Neuronal stem cell (in vitro differentiated cells): Measurements from ENCODE around the gene SPATC1L.

Source experiments
- DNase-seq: peaks from one replicate; pipeline ENCODE4 v3.0.0-alpha.2; 2013; ENCODE audit warnings: low spot score
- H2AFZ ChIP-seq: one replicate; pipeline ENCODE4 v1.6.1; 2013; ENCODE audit warnings: mild to moderate bottlenecking, low read length, inconsistent platforms
- H2AK5ac ChIP-seq: 2 replicates; pipeline ENCODE4 v1.6.1; 2013; ENCODE audit warnings: low read depth, mild to moderate bottlenecking, inconsistent platforms, low read length, moderate library complexity, mixed read lengths
- H2BK120ac ChIP-seq: 2 replicates; pipeline ENCODE4 v1.6.1; 2013; ENCODE audit warnings: low read depth, mild to moderate bottlenecking, inconsistent platforms, low read length, moderate library complexity, mixed read lengths
- H2BK12ac ChIP-seq: one replicate; pipeline ENCODE4 v1.6.1; 2013; ENCODE audit warnings: low read length, inconsistent platforms
- H2BK15ac ChIP-seq: 2 replicates; pipeline ENCODE4 v1.6.1; 2013; ENCODE audit warnings: mild to moderate bottlenecking, low read length, inconsistent platforms, mixed read lengths
- H2BK5ac ChIP-seq: one replicate; pipeline ENCODE4 v1.6.1; 2013; ENCODE audit warnings: inconsistent platforms, mild to moderate bottlenecking, low read length, moderate library complexity
- H3K14ac ChIP-seq: one replicate; pipeline ENCODE4 v1.6.1; 2013; ENCODE audit warnings: low read length, inconsistent platforms
- H3K18ac ChIP-seq: 2 replicates; pipeline ENCODE4 v1.6.1; 2013; ENCODE audit warnings: low read length, inconsistent platforms
- H3K23ac ChIP-seq: 2 replicates; pipeline ENCODE4 v1.6.1; 2013; ENCODE audit warnings: low read depth, mild to moderate bottlenecking, mixed read lengths, low read length, inconsistent platforms; ENCODE audit not compliant: poor library complexity
- H3K27ac ChIP-seq: replicated peaks from 3 replicates; pipeline ENCODE4 v1.5.1; 2013; ENCODE audit warnings: low read length, inconsistent platforms
- H3K27me3 ChIP-seq, 3 experiments: 2 replicates each; pipeline ENCODE4 v1.6.1; 2013; ENCODE audit warnings: low read length in 3 of 3, mild to moderate bottlenecking in 2 of 3, inconsistent platforms in 1 of 3, low read depth in 1 of 3, mixed read lengths in 1 of 3, moderate library complexity in 1 of 3; ENCODE audit not compliant: control insufficient read depth in 3 of 3, insufficient read depth in 3 of 3
- H3K36me3 ChIP-seq, 2 donors: replicated peaks in 1 of 2; 2 replicates each; pipeline ENCODE4 v1.6.1; 2013; ENCODE audit warnings: low read length in 2 of 2; ENCODE audit not compliant: control insufficient read depth in 2 of 2, insufficient read depth in 2 of 2
- H3K4ac ChIP-seq: 2 replicates; pipeline ENCODE4 v1.6.1; 2013; ENCODE audit warnings: inconsistent platforms, mild to moderate bottlenecking, low read length, moderate library complexity
- H3K4me1 ChIP-seq, 2 donors: 1 replicate in 1 of 2; 2 replicates in 1 of 2; pipeline ENCODE4 v1.6.1; 2013; ENCODE audit warnings: low read length in 2 of 2, low read depth in 1 of 2; ENCODE audit not compliant: control insufficient read depth in 2 of 2, insufficient read depth in 1 of 2
- H3K4me2 ChIP-seq: one replicate; pipeline ENCODE4 v1.6.1; 2013; ENCODE audit warnings: mild to moderate bottlenecking, low read length, inconsistent platforms; ENCODE audit not compliant: insufficient read depth, poor library complexity, severe bottlenecking
- H3K4me3 ChIP-seq, 2 donors: 2 replicates each; pipeline ENCODE4 v1.5.1; 2013; ENCODE audit warnings: low read length in 2 of 2, mild to moderate bottlenecking in 2 of 2, inconsistent platforms in 1 of 2, moderate library complexity in 1 of 2
- H3K79me1 ChIP-seq: one replicate; pipeline ENCODE4 v1.6.1; 2013; ENCODE audit warnings: low read depth, mild to moderate bottlenecking, inconsistent platforms, low read length, moderate library complexity
- H3K9ac ChIP-seq: one replicate; pipeline ENCODE4 v1.6.1; 2013; ENCODE audit warnings: mild to moderate bottlenecking, low read depth, low read length, inconsistent platforms; ENCODE audit not compliant: poor library complexity
- H3K9me3 ChIP-seq, 2 donors: replicated peaks in 1 of 2; 2 replicates each; pipeline versions ENCODE3 to v1.6.1; 2013; ENCODE audit warnings: low read length in 2 of 2, mild to moderate bottlenecking in 2 of 2, inconsistent platforms in 1 of 2, low read depth in 1 of 2, mixed read lengths in 1 of 2, moderate library complexity in 1 of 2; ENCODE audit not compliant: control insufficient read depth in 2 of 2, insufficient read depth in 1 of 2
- H4K8ac ChIP-seq: one replicate; pipeline ENCODE4 v1.6.1; 2013; ENCODE audit warnings: low read depth, mild to moderate bottlenecking, inconsistent platforms, low read length, moderate library complexity
- H4K91ac ChIP-seq: one replicate; pipeline ENCODE4 v1.6.1; 2013; ENCODE audit warnings: low read length, low read depth, mild to moderate bottlenecking, inconsistent platforms; ENCODE audit not compliant: poor library complexity
- WGBS, 2 donors: extraction: QIAGEN DNeasy Blood & Tissue Kit; methylation state at CpG; one replicate each; pipeline ENCODE4 v1.1.7; 2013; ENCODE audit warnings: missing lambda C conversion rate in 2 of 2, mixed read lengths in 1 of 2; ENCODE audit not compliant: insufficient read length in 2 of 2, insufficient replicate concordance in 1 of 2; ENCODE audit errors: extremely low coverage in 2 of 2; 5-methylcytosine and 5-hydroxymethylcytosine counted together

SPATC1L gene

DNA sequence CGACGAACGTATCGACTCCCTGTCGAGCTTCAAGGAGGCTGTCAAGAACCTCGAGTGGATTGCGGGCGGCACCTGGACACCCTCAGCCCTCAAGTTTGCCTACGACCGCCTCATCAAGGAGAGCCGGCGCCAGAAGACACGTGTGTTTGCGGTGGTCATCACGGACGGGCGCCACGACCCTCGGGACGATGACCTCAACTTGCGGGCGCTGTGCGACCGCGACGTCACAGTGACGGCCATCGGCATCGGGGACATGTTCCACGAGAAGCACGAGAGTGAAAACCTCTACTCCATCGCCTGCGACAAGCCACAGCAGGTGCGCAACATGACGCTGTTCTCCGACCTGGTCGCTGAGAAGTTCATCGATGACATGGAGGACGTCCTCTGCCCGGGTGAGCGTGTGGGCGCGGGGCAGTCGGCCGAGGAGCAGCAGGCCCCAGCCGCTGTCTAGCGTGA is 58.4 kb downstream of the SPATC1L start:
- no peak overlapping the region for H2BK120ac ChIP-seq
- peak overlapping the region; percentile 18 for H2BK12ac ChIP-seq
- H3K4me2 ChIP-seq: no peak overlapping the region
- H2BK5ac ChIP-seq: no peak overlapping the region
- peak overlapping the region; percentile 52 for H3K18ac ChIP-seq
- H4K8ac ChIP-seq: no peak overlapping the region
- no peak overlapping the region for H2AFZ ChIP-seq
- H3K36me3 ChIP-seq: no peaks in the 10 kb centered on the region
- whole genome bisulfite sequencing, 2 donors: no CpG with 5 or more reads among the region's 47 CpGs
- no peaks in the 10 kb centered on the region for H3K9me3 ChIP-seq
- H3K79me1 ChIP-seq: no peaks in the 10 kb centered on the region
- peak overlapping the region; percentile 4 for H3K9ac ChIP-seq
- H3K4me3 ChIP-seq: no peak overlapping the region
- H3K27me3 ChIP-seq: no peaks in the 10 kb centered on the region
- H3K4ac ChIP-seq: no peak overlapping the region
- peak overlapping the region; percentile 68 for H3K23ac ChIP-seq
- H3K14ac ChIP-seq: peak overlapping the region; percentile 66
- H2AK5ac ChIP-seq: no peak overlapping the region
- peaks cover 0 to 9% of the 10 kb centered on the region in 2 donors for H3K4me1 ChIP-seq
- no peak overlapping the region for H3K27ac ChIP-seq
- DNase-seq: no peak
- H2BK15ac ChIP-seq: no peak overlapping the region
- H4K91ac ChIP-seq: no peak overlapping the region

DNA sequence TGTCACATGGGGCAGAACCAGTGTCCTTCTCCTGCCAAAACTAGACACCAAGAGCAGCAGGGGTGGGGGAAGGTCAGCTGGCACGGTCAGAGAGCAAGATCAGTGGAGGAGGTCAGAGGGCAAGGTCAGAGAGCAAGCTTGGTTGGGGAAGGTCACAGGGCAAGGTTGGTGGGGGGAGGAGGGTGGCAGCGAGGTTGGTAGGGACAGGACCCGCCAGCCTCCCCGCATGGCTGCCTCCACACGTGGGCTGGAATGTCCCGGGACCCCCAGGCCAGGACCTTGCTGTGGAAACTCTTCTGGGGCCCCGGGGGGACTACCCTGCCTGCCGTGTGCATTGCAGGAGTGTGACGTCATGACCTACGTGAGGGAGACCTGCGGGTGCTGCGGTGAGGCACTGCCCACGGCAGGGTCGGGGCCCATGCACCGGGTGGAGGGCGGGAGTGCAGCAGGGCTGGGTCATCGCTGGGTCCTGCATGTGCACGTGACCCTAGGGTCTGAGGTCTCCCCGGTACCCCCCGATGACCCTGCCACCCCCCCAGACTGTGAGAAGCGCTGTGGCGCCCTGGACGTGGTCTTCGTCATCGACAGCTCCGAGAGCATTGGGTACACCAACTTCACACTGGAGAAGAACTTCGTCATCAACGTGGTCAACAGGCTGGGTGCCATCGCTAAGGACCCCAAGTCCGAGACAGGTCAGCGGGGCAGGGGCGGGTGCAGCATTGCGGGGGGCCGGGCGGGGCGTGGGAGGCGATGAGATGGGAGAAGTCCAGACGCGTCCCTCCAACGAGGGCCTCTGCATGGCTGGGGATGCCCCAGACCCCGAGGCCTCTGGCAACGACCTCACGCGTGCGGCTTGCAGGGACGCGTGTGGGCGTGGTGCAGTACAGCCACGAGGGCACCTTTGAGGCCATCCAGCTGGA is 59.1 kb downstream of the SPATC1L start:
- Histone ChIP-seq H3K23ac (peak overlapping the region; percentile 77), H3K9ac (peak overlapping the region; percentile 4), H2BK120ac (no peak overlapping the region), H2BK12ac (peak overlapping the region; percentile 19), H3K79me1 (peaks cover 3% of the 10 kb centered on the region), H3K27me3 (no peaks in the 10 kb centered on the region), H2AFZ (no peak overlapping the region), H3K4me2 (no peak overlapping the region), H2BK15ac (no peak overlapping the region), H3K4ac (no peak overlapping the region), H3K4me3 (no peak overlapping the region), H2BK5ac (no peak overlapping the region), H3K4me1 (peaks cover 0 to 9% of the 10 kb centered on the region in 2 donors), H2AK5ac (peak overlapping the region; percentile 49), H3K9me3 (no peaks in the 10 kb centered on the region), H4K91ac (no peak overlapping the region), H3K27ac (no peak overlapping the region), H3K14ac (peak overlapping the region; percentile 66), H4K8ac (no peak overlapping the region), H3K18ac (peak overlapping the region; percentile 83), H3K36me3 (no peaks in the 10 kb centered on the region)
- WGBS, 2 donors: no CpG with 5 or more reads among the region's 49 CpGs
- DNase-seq: no peak

DNA sequence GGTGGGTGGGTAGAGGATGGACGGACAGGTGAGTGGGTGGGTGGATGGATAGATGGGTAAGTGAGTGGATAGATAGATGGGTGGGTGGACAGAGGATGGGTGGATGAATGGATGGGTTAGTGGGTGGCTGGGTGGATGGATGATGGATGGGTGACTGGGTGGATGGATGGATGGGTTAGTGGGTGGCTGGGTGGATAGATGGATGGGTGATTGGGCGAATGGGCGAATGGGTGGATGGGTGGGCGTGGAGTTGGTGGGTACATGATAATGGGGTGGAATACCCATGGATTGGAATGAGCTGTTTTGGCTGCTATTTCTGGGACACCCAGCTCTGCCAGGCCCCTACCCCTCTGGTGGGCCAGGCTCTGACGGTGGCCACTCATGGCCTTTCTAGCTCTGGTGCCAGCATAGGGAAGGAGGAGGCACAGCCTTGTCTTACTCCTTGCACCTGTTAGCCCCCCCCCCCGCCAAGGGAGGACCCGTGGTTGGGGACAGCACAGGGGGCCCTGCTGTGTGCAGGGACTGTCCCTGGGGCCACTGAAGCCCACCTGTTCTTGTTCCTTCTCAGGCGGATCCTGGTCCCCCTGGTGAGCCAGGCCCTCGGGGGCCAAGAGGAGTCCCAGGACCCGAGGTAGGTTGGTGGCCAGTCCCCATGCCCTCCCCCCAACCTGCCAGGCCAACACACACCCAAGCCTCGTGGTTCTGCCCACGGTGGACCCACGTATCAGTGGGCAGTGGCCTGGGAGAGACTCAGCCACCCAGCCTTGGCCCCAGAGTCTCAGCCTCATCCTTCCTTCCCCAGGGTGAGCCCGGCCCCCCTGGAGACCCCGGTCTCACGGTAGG is 60.0 kb downstream of the SPATC1L start:
- H4K8ac ChIP-seq: no peak overlapping the region
- no peak overlapping the region for H4K91ac ChIP-seq
- H3K36me3 ChIP-seq: no peaks in the 10 kb centered on the region
- H3K9ac ChIP-seq: no peak overlapping the region
- H3K9me3 ChIP-seq: no peaks in the 10 kb centered on the region
- H3K79me1 ChIP-seq: peaks cover 3% of the 10 kb centered on the region
- H2AK5ac ChIP-seq: peak overlapping the region; percentile 49
- no peak overlapping the region for H3K14ac ChIP-seq
- H3K27ac ChIP-seq: no peak overlapping the region
- H2BK120ac ChIP-seq: no peak overlapping the region
- no peak overlapping the region for H2BK5ac ChIP-seq
- WGBS, 2 donors: 100% methylated on average over 1 to 3 of the region's 16 CpGs
- no peak for DNase-seq
- peaks cover 0 to 9% of the 10 kb centered on the region in 2 donors for H3K4me1 ChIP-seq
- H2AFZ ChIP-seq: no peak overlapping the region
- no peak overlapping the region for H3K4ac ChIP-seq
- H3K4me3 ChIP-seq: no peak overlapping the region
- no peak overlapping the region for H3K23ac ChIP-seq
- no peak overlapping the region for H2BK12ac ChIP-seq
- no peaks in the 10 kb centered on the region for H3K27me3 ChIP-seq
- H2BK15ac ChIP-seq: no peak overlapping the region
- no peak overlapping the region for H3K18ac ChIP-seq
- H3K4me2 ChIP-seq: no peak overlapping the region
